Lower leg skin (tissue), 3 donors: ENCODE measurements around the gene KCTD8.

ENCODE experiments used
- POLR2A ChIP-seq, 2 donors: fragments of 450-650 bp; IDR thresholded peaks; one replicate each; pipeline ENCODE4 v1.6.1; 2016 to 2017; ENCODE audit warnings: antibody characterized with exemption in 2 of 2, mild to moderate bottlenecking in 1 of 2, moderate library complexity in 1 of 2
- TF ChIP-seq, protein P1 (sequence below), 3 donors: fragments of 450-650 bp; IDR thresholded peaks; one replicate each; pipeline ENCODE4 v1.5.1; 2016; ENCODE audit warnings: antibody characterized with exemption in 3 of 3, mild to moderate bottlenecking in 3 of 3, moderate library complexity in 2 of 3

- TF ChIP-seq, protein P1, sequence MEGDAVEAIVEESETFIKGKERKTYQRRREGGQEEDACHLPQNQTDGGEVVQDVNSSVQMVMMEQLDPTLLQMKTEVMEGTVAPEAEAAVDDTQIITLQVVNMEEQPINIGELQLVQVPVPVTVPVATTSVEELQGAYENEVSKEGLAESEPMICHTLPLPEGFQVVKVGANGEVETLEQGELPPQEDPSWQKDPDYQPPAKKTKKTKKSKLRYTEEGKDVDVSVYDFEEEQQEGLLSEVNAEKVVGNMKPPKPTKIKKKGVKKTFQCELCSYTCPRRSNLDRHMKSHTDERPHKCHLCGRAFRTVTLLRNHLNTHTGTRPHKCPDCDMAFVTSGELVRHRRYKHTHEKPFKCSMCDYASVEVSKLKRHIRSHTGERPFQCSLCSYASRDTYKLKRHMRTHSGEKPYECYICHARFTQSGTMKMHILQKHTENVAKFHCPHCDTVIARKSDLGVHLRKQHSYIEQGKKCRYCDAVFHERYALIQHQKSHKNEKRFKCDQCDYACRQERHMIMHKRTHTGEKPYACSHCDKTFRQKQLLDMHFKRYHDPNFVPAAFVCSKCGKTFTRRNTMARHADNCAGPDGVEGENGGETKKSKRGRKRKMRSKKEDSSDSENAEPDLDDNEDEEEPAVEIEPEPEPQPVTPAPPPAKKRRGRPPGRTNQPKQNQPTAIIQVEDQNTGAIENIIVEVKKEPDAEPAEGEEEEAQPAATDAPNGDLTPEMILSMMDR (IDR thresholded peaks at IDR 0.05), result no peak
- no peak for TF ChIP-seq POLR2A (IDR thresholded peaks at IDR 0.05)
Observed at GRCh38 chr4:44422912-44423311, 25.7 kb downstream of the KCTD8 start.
